CD4-positive, alpha-beta T cell (primary cell): Measurements from ENCODE around the gene DRG2. TPM values are rescaled to one million over a fixed set of nuclear protein-coding genes. Genes with fewer than 3 reads are reported as not detected.

Experiments used
- ATAC-seq: fragments of 200-7000 bp; cut with Tn5 transposase; one replicate; pipeline ENCODE4 v1.10.0; 2022; ENCODE audit warnings: mild to moderate bottlenecking; ENCODE audit not compliant: poor library complexity
- CTCF ChIA-PET: fragments of 350-600 bp; sonication (Branson Sonifier 250); formaldehyde crosslinking; loops from one replicate; lab custom pipeline; 2021; ENCODE audit warnings: antibody characterized with exemption, inconsistent platforms; lab: Charles Lee
- POLR2A ChIA-PET: fragments of 350-600 bp; sonication (Branson Sonifier 250); formaldehyde crosslinking; loops from one replicate; lab custom pipeline; 2021; ENCODE audit warnings: antibody characterized with exemption, inconsistent platforms; lab: Charles Lee
- DNase-seq, 14 experiments: peaks; one replicate each; pipeline ENCODE4 v3.0.0-alpha.2; 2013 to 2020; ENCODE audit warnings: mixed read lengths in 2 of 14
- H3K27ac ChIP-seq, 2 donors: one replicate each; pipeline versions ENCODE4 v1.5.1 to v1.7.0; 2013; ENCODE audit warnings: low read length in 2 of 2, low read depth in 1 of 2, mild to moderate bottlenecking in 1 of 2
- H3K27me3 ChIP-seq, 2 experiments: 1 replicate in 1 of 2; 2 replicates in 1 of 2; pipeline versions ENCODE4 v1.6.1 to v1.7.0; 2013; ENCODE audit warnings: low read length in 2 of 2, control low read depth in 1 of 2, mild to moderate bottlenecking in 1 of 2, moderate library complexity in 1 of 2; ENCODE audit not compliant: insufficient read depth in 2 of 2, control insufficient read depth in 1 of 2
- H3K36me3 ChIP-seq: one replicate; pipeline ENCODE4 v1.6.1; 2013; ENCODE audit warnings: low read length, control low read depth; ENCODE audit not compliant: insufficient read depth
- H3K4me1 ChIP-seq: one replicate; pipeline ENCODE4 v1.6.1; 2013; ENCODE audit warnings: low read length, control low read depth; ENCODE audit not compliant: insufficient read depth
- H3K4me3 ChIP-seq: one replicate; pipeline ENCODE4 v1.5.1; 2013; ENCODE audit warnings: mild to moderate bottlenecking, low read length, moderate library complexity
- H3K9me3 ChIP-seq, 2 experiments: 1 replicate in 1 of 2; 2 replicates in 1 of 2; pipeline versions ENCODE4 v1.6.1 to v1.7.0; 2013; ENCODE audit warnings: low read length in 2 of 2, mild to moderate bottlenecking in 2 of 2, control low read depth in 1 of 2, moderate library complexity in 1 of 2; ENCODE audit not compliant: control insufficient read depth in 1 of 2, insufficient read depth in 1 of 2
- H3K27ac Mint-ChIP-seq: one replicate; pipeline ENCODE4 v1.8.0; 2020; ENCODE audit warnings: mixed read lengths
- H3K27me3 Mint-ChIP-seq: one replicate; pipeline ENCODE4 v1.8.0; 2021; ENCODE audit warnings: mixed read lengths
- H3K36me3 Mint-ChIP-seq: one replicate; pipeline ENCODE4 v1.8.0; 2021; ENCODE audit warnings: low read depth, mixed read lengths
- H3K4me1 Mint-ChIP-seq: one replicate; pipeline ENCODE4 v1.8.0; 2021; ENCODE audit warnings: low read depth, mixed read lengths
- H3K4me3 Mint-ChIP-seq: one replicate; pipeline ENCODE4 v1.8.0; 2020; ENCODE audit warnings: mild to moderate bottlenecking, mixed read lengths
- H3K9me3 Mint-ChIP-seq: one replicate; pipeline ENCODE4 v1.8.0; 2020; ENCODE audit warnings: mixed read lengths
- CTCF ChIP-seq: fragments of 200-600 bp; IDR thresholded peaks from one replicate; pipeline ENCODE4 v1.8.0; 2022; ENCODE audit warnings: antibody characterized with exemption, mild to moderate bottlenecking
- intact Hi-C, 2 experiments: fragments of 100-400 bp; cut with DNase I in 1 of 2; cut with micrococcal nuclease in 1 of 2; formaldehyde crosslinking; loops; one replicate each; pipeline versions ENCODE4 v1.15.1 to v1.9.0; 2023 to 2025; cut with DNase I, micrococcal nuclease
- total RNA-seq, 174 experiments: library from RNA in 2 of 174; stranded (reverse) in 2 of 174; gene quantifications; one replicate each; pipeline ENCODE4 v1.2.3 and lab custom pipeline; 2021 to 2026

The DRG2 gene
- total RNA-seq, 2 experiments from 2014 or later, result 38.9 to 40.6 TPM

DNA sequence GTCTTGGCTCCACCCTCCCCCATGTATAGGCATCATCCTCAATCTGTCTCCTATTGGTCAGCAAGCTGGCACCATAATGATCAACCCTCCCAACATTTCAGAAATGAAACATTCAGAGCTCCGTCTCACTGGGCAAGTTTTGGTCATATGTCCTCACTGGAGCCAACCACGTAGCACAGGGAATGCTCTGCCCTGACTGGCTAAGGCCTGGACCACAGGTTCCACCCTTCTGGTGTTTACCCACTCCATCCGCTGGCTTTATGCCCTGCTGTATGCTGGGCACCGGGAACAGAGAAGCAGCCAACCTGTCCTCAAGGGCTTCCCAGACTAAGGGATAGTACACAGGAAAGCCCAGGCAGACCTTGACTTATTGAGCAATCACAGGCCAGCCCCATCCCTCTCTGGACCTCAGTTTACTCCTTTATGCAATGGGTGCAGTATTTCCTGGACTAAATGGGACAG lies 41.3 kb downstream of the DRG2 start:
- no peaks in the 10 kb centered on the region for H3K9me3 ChIP-seq
- Mint-ChIP-seq H3K4me1 (no peaks in the 10 kb centered on the region), H3K27ac (no peak overlapping the region), H3K9me3 (no peaks in the 10 kb centered on the region), H3K27me3 (no peaks in the 10 kb centered on the region), H3K36me3 (no peaks in the 10 kb centered on the region), H3K4me3 (no peak overlapping the region)
- H3K36me3 ChIP-seq, result no peaks in the 10 kb centered on the region
- ATAC-seq (no peak), DNase-seq (no peak)
- H3K4me3 ChIP-seq, result no peak overlapping the region
- no peak overlapping the region for H3K27ac ChIP-seq
- H3K4me1 ChIP-seq, result no peaks in the 10 kb centered on the region
- ChIA-PET POLR2A (no interaction called here), CTCF (no interaction called here)
- no peaks in the 10 kb centered on the region for H3K27me3 ChIP-seq
- intact Hi-C loops, result no loop called here
- TF ChIP-seq CTCF, result no peak

GRCh38 chr17:18132711-18133110 lies 45.0 kb downstream of the DRG2 start:
- intact Hi-C loops, result no loop called here
- ChIA-PET CTCF (no interaction called here), POLR2A (no interaction called here)
- Histone ChIP-seq H3K4me3 (no peak overlapping the region), H3K36me3 (no peaks in the 10 kb centered on the region), H3K27me3 (no peaks in the 10 kb centered on the region), H3K4me1 (no peaks in the 10 kb centered on the region), H3K9me3 (no peaks in the 10 kb centered on the region), H3K27ac (no peak overlapping the region)
- H3K4me1 Mint-ChIP-seq, result no peaks in the 10 kb centered on the region
- H3K9me3 Mint-ChIP-seq, result no peaks in the 10 kb centered on the region
- no peak for TF ChIP-seq CTCF
- no peak overlapping the region for H3K27ac Mint-ChIP-seq
- no peak overlapping the region for H3K4me3 Mint-ChIP-seq
- DNase-seq (no peak), ATAC-seq (no peak)
- H3K36me3 Mint-ChIP-seq, result no peaks in the 10 kb centered on the region
- H3K27me3 Mint-ChIP-seq, result no peaks in the 10 kb centered on the region

DNA sequence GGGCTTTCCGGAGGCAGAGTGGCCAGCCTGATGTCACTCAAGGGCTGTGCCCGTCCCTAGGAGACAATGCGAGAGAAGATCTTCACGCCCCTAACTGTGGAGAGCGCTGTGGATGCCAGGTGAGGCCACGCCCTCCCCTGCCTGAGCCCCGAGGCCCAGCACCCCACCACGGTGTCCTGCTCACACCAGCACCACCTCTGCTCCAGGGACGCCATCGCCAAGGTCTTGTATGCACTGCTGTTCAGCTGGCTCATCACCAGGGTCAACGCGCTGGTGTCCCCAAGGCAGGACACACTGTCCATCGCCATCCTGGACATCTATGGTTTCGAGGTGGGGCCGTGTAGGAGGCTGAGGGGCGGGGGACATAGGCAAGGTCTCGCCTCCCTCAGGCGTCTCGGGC lies 48.6 kb downstream of the DRG2 start:
- no peak overlapping the region for H3K27ac Mint-ChIP-seq

More for the DNA sequence above, 48.6 kb downstream of the DRG2 start:
- no peaks in the 10 kb centered on the region for H3K9me3 ChIP-seq
- POLR2A ChIA-PET, result no interaction called here
- CTCF ChIA-PET, result no interaction called here
- ATAC-seq (no peak), DNase-seq (no peak)
- H3K27me3 ChIP-seq, result no peaks in the 10 kb centered on the region
- H3K27ac ChIP-seq, result no peak overlapping the region
- Mint-ChIP-seq H3K4me3 (no peak overlapping the region), H3K4me1 (peaks cover 4% of the 10 kb centered on the region), H3K9me3 (no peaks in the 10 kb centered on the region), H3K36me3 (no peaks in the 10 kb centered on the region), H3K27me3 (peaks cover 4% of the 10 kb centered on the region)
- H3K4me3 ChIP-seq, result no peak overlapping the region
- no peaks in the 10 kb centered on the region for H3K36me3 ChIP-seq
- intact Hi-C loops, result no loop called here
- TF ChIP-seq CTCF, result no peak
- peaks cover 6% of the 10 kb centered on the region for H3K4me1 ChIP-seq
